ENCODE data around the gene POU6F2.

POU6F2 gene

GRCh38 chr7:39341083-39341482 is 363.4 kb downstream of the POU6F2 start:
- TF ChIP-seq GABPA (IDR thresholded peaks at IDR 0.05; ENCODE audit: low read depth): no peak
- TF ChIP-seq SPI1 (IDR thresholded peaks at IDR 0.05; ENCODE audit: borderline replicate concordance, low read depth): no peak
- TF ChIP-seq CTCF (IDR thresholded peaks at IDR 0.05; ENCODE audit: insufficient read depth, low read length): no peak
- TF ChIP-seq POLR2AphosphoS5 (IDR thresholded peaks at IDR 0.05; ENCODE audit: low read depth): no peak
- no peak for TF ChIP-seq REST (IDR thresholded peaks at IDR 0.05; ENCODE audit: insufficient replicate concordance, low read depth)
- H3K27me3 ChIP-seq (ENCODE audit: insufficient read depth, poor library complexity, severe bottlenecking): peaks cover 4% of the 10 kb centered on the region
- H3K4me3 ChIP-seq (replicated peaks; ENCODE audit: insufficient read depth, low read length): no peak overlapping the region
- no peak overlapping the region for H3K27ac ChIP-seq (replicated peaks)
- no peak for DNase-seq (ENCODE audit: low read depth in 1 of 2, low spot score in 1 of 2)

- TF ChIP-seq GABPA (IDR thresholded peaks at IDR 0.05; ENCODE audit: low read depth): no peak
- no peak for TF ChIP-seq REST (IDR thresholded peaks at IDR 0.05; ENCODE audit: insufficient replicate concordance, low read depth)
- no peak for TF ChIP-seq CTCF (IDR thresholded peaks at IDR 0.05; ENCODE audit: insufficient read depth, low read length)
- TF ChIP-seq SPI1 (IDR thresholded peaks at IDR 0.05; ENCODE audit: borderline replicate concordance, low read depth): no peak
- no peak for TF ChIP-seq POLR2AphosphoS5 (IDR thresholded peaks at IDR 0.05; ENCODE audit: low read depth)
- no peak overlapping the region for H3K27ac ChIP-seq (replicated peaks)
- DNase-seq (ENCODE audit: low read depth in 1 of 2, low spot score in 1 of 2): no peak
- H3K4me3 ChIP-seq (replicated peaks; ENCODE audit: insufficient read depth, low read length): no peak overlapping the region
- peaks cover 3% of the 10 kb centered on the region for H3K27me3 ChIP-seq (ENCODE audit: insufficient read depth, poor library complexity, severe bottlenecking)
Observed at GRCh38 chr7:39342763-39343162, 365.1 kb downstream of the POU6F2 start.

GRCh38 chr7:39349452-39350123 is 371.9 kb downstream of the POU6F2 start:
- no peak for DNase-seq (ENCODE audit: low read depth in 1 of 2, low spot score in 1 of 2)
- H3K27ac ChIP-seq (replicated peaks): no peak overlapping the region
- peaks cover 3% of the 10 kb centered on the region for H3K27me3 ChIP-seq (ENCODE audit: insufficient read depth, poor library complexity, severe bottlenecking)
- H3K4me3 ChIP-seq (replicated peaks; ENCODE audit: insufficient read depth, low read length): no peak overlapping the region
- TF ChIP-seq GABPA (IDR thresholded peaks at IDR 0.05; ENCODE audit: low read depth): no peak
- no peak for TF ChIP-seq CTCF (IDR thresholded peaks at IDR 0.05; ENCODE audit: insufficient read depth, low read length)
- TF ChIP-seq REST (IDR thresholded peaks at IDR 0.05; ENCODE audit: insufficient replicate concordance, low read depth): no peak
- no peak for TF ChIP-seq POLR2AphosphoS5 (IDR thresholded peaks at IDR 0.05; ENCODE audit: low read depth)
- no peak for TF ChIP-seq SPI1 (IDR thresholded peaks at IDR 0.05; ENCODE audit: borderline replicate concordance, low read depth)

Data from HL-60 (cell line).